Stimulated activated effector memory CD8-positive, alpha-beta T cell treated with anti-CD3 and anti-CD28 coated beads, Interleukin-12 subunit alpha, Interleukin-12 subunit beta, amount 100 ng/mL, for 72 hours (primary cell): ENCODE data around the gene PRR12.

Experiments
- ATAC-seq: fragments of 150-1000 bp; cut with Tn5 transposase; 2 replicates; pipeline ENCODE4 v1.10.0; 2021
- DNase-seq, 2 donors: peaks; one replicate each; pipeline ENCODE4 v3.0.0; 2021 to 2022; ENCODE audit warnings: low spot score in 2 of 2
- H3K27ac Mint-ChIP-seq: one replicate; pipeline ENCODE4 v1.8.0; 2022; ENCODE audit warnings: mild to moderate bottlenecking, mixed read lengths
- H3K36me3 Mint-ChIP-seq: one replicate; pipeline ENCODE4 v1.8.0; 2022; ENCODE audit warnings: mild to moderate bottlenecking, mixed read lengths
- H3K4me1 Mint-ChIP-seq: one replicate; pipeline ENCODE4 v1.8.0; 2022; ENCODE audit warnings: mixed read lengths
- H3K4me3 Mint-ChIP-seq: one replicate; pipeline ENCODE4 v1.8.0; 2022; ENCODE audit warnings: mild to moderate bottlenecking, mixed read lengths
- H3K9me3 Mint-ChIP-seq: one replicate; pipeline ENCODE4 v1.8.0; 2022; ENCODE audit warnings: mixed read lengths

The PRR12 gene

DNA sequence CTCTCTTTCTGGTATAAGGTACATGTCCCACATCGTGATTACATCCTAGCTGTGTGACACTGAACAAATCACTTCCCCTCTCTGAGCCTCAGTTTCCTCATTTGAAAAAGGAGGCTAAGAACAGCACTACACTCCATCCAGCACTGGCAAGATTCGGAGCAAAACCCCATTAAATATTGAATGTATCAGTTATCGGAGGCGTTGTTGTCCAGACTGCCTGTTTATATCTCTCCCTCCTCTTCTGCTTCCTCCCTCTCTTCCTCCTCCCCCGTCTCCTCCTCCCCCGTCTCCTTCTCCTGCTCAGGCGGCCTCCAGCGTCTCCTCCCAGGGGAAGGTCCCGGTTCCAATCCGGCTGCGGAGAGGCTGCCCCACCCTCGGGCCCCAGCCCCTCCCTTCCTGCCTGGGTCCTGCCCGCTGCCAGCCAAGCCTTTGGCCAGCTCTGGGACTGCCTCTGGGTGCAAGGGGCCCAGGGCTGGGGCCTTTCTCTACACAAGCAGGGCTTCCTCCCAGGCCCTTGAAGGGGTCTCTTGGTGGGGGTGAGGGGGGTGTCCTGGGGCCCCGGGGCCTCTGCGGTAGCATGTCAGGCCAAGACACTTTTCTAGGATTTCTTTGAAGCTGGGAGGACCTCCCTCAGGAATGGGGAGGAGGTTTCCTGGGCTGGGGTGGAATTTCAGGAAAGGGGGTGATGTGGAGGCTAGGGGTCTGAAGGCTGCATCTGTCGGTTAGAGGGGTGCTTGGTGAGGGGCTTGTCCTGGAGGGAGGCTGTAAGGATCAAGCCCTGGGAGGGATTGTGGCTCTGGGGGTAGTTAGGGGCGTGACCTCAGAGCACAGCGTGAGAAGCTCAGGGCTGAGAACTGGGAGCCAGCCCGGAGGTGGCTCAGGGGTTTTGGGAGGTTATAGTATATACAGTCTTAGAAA is 47.1 kb downstream of the PRR12 start:
- peaks cover 57% of the 10 kb centered on the region for H3K4me1 Mint-ChIP-seq
- ATAC-seq: no peak
- DNase-seq: no peak
- peak overlapping the region; percentile 99 for H3K4me3 Mint-ChIP-seq
- H3K9me3 Mint-ChIP-seq: no peaks in the 10 kb centered on the region
- peak overlapping the region; percentile 99 for H3K27ac Mint-ChIP-seq
- peaks cover 58% of the 10 kb centered on the region for H3K36me3 Mint-ChIP-seq

DNA sequence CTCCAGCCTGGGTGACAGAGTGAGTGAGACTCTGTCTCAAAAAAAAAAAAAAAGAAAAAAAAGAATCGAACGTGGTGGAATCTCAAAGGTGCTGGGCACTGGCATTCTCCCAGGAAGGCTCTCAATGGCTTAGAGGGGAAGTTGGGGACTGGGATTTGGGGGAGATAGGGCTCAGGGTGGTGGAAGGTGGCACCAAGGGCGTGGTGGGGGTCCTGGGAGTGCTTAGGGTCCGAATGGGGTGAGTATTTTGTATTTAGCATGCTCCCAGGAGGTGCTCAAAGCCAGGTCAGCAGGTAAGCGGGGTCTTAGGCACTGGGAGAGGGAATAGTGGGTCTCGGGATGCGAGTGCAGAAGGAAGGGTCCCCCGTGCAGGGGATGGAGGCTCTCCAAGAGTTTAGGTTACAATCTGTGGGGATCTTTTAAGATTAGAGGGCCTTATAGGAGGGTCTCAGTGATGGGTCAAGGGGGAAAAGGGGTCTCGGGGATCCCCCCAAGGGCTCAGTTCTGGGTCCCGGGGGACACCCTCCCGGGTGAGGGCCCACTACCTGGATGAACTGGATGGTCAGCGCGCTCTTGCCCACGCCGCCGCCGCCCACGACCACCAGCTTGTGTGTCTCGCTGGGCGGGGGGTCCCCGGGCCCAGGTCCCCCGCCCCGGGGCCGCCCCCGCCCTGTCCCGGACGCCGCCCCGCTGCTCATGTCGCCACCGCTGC is 48.6 kb downstream of the PRR12 start:
- H3K36me3 Mint-ChIP-seq: peaks cover 65% of the 10 kb centered on the region
- ATAC-seq (no peak), DNase-seq (peak in 1 of 2 donors; percentile 63)
- H3K9me3 Mint-ChIP-seq: no peaks in the 10 kb centered on the region
- peak overlapping the region; percentile 99 for H3K4me3 Mint-ChIP-seq
- peaks cover 70% of the 10 kb centered on the region for H3K4me1 Mint-ChIP-seq
- peak overlapping the region; percentile 99 for H3K27ac Mint-ChIP-seq

DNA sequence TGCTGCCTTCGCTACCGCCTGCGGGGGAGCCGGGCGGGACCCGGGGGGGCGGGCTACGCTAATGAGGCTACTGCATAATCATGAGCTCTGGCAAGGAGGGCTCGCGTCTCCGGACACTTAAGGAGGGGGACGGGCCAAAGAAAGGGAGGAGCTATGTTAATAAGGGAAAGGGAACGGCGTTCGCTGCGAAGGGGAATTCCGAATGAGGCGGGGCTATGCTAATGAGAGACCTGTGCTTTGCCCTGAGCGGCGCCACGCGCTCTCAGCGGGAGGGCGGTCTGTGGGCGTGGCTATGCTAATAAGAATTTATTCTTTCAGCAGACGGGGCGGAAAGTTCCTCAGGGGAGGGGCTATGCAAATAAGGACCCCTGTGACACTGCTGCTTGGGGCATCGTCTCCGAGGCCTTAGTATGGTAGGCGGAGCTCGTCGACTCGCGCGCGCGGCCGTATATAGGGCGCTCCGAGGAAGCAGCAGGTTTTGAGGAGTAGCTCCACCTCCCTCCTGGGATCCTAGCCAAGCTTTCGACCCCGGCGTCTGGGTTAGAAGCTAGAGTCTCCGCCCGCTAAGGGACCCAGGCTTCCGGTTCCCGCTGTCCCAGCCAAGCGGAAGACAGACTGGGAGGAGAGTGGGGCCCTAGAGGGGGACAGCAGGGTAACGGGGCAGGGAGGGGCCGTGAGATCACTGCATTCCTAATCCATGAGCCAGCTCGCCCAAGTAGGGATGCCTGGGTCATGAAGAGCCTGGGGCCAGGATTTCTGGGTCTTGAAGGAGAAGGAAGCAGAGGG is 49.3 kb downstream of the PRR12 start, which contains the start of gene RRAS:
RRAS (minus strand) TSS at position 31 of the 786 bp plus-strand sequence. CDS start 45 bp downstream, outside the sequence.
- Mint-ChIP-seq H3K36me3 (peaks cover 61% of the 10 kb centered on the region), H3K9me3 (no peaks in the 10 kb centered on the region), H3K4me3 (peak within 1 kb of the TSS; percentile 99), H3K4me1 (peaks cover 74% of the 10 kb centered on the region), H3K27ac (peak within 1 kb of the TSS; percentile 99)
- ATAC-seq: peak; percentile 79
- DNase-seq: peak; percentile 97 to 100

DNA sequence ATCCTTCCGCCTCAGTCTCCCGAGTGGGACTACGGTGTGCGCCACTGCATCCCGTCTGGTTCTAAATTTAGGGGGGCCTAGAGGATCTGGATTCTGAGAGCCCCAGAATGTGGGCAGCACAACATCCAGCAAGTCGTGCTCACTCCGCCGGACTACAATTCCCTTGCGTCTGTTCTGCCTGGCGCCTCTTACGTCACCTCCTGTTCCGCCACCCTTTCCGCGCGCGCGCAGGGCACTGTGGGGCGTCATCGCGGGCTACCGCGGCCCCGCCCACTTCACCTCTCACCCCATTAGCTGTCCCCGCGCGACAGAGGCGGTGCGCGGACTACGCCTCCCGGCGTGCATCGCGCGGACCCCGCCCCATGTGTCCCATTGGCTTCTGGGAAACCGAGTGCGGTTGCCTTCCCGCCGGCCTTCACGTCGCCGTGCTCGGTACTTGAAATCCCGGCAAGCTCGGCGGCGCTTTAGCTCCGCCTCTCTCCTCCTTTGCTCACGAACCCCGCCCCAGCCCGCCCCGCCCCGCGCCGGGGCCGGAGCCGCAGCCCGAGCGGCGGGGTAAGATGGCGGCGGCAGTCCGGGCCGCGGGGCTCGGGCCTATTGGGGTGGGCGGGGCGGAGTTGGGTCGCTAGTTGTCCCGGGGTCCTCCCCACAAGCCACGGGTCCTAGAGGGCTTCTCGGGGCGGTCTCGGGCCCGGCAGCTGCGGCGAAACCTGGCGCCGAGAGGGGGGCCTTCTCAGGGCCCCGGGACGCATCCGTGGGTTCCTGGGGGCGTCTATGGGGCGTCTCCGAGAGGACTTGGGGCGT is 50.9 kb downstream of the PRR12 start, which contains the start of gene SCAF1:
SCAF1 (plus strand) TSS at position 522 of the 804 bp plus-strand sequence. CDS start 2,818 bp downstream, outside the sequence.
- H3K4me3 Mint-ChIP-seq: peak within 1 kb of the TSS; percentile 99
- H3K4me1 Mint-ChIP-seq: peaks cover 78% of the 10 kb centered on the region
- H3K27ac Mint-ChIP-seq: peak within 1 kb of the TSS; percentile 99
- peaks cover 61% of the 10 kb centered on the region for H3K36me3 Mint-ChIP-seq
- peak; percentile 96 to 99 for DNase-seq
- H3K9me3 Mint-ChIP-seq: no peaks in the 10 kb centered on the region
- peak; percentile 74 for ATAC-seq

DNA sequence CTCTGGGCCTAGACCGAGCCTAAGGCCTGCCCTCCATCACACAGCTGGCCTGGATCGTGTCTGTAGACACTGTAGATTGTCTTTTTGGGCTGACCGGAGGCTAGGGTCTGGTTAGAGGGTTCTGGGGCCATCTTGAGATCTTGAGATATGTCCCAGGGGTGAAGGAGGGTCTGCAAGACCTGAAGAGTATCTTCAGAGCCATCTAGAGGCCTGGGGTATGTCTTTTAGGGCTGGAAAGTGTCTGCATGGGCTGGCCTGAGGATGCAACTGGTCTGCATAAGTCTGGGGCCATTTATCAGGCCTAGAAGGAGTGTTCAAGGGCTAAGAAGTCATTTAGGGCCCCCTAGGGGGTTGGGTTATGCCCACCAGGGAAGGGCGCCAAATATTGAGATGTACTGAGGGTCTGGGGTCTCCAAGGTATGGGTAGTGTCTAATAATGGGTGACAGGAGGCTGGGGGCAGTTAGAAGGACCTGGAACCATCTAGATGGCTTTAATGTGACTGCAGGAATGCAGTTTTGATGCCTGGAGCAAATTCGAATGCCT is 51.6 kb downstream of the PRR12 start:
- peak overlapping the region; percentile 99 for H3K27ac Mint-ChIP-seq
- ATAC-seq (no peak), DNase-seq (no peak)
- H3K36me3 Mint-ChIP-seq: peaks cover 63% of the 10 kb centered on the region
- no peaks in the 10 kb centered on the region for H3K9me3 Mint-ChIP-seq
- H3K4me1 Mint-ChIP-seq: peaks cover 77% of the 10 kb centered on the region
- H3K4me3 Mint-ChIP-seq: peak overlapping the region; percentile 99

DNA sequence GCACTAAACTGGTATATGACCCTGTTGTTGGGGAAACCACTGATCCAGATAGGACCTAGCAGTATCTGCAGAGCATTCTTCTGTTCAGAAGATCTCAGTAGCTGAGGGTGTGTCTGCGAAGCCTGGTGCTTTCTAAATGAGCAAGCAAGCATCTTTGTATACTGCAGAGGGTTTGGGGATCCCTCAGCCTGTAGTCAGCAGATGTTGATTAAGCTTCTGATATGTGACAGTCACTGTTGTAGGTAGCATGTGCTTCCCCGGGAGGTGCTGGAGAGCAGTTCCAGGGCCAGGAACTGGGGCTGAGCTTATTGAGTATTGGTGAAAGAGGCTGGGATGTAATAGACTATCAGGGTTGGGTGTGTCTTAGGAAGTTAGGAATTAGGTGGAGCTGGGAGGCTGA is 52.5 kb downstream of the PRR12 start:
- no peak for DNase-seq
- H3K9me3 Mint-ChIP-seq: no peaks in the 10 kb centered on the region
- ATAC-seq: no peak
- peak overlapping the region; percentile 99 for H3K27ac Mint-ChIP-seq
- peaks cover 70% of the 10 kb centered on the region for H3K36me3 Mint-ChIP-seq
- peak overlapping the region; percentile 99 for H3K4me3 Mint-ChIP-seq
- H3K4me1 Mint-ChIP-seq: peaks cover 68% of the 10 kb centered on the region

DNA sequence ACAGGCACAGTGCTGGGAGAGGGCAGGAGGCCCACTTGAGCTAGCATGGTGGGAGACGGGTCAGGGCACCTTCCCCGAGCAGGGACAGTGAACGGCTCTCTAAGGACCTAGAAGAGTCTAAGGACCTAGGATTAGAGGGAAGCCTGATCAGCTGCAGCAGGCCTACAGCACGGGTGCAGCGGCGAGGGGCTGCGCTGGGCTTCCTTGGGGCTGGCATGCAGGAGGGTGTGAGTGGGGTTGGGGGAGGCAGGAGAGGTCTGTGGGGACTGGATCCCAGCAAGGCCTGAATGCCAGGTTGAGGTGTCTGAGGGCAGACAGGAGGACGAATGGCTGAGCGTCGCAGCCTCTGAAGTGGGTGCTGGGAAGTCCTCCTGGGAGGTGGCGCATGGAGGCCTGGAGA is 54.6 kb downstream of the PRR12 start:
- no peak for DNase-seq
- peaks cover 55% of the 10 kb centered on the region for H3K4me1 Mint-ChIP-seq
- H3K36me3 Mint-ChIP-seq: peaks cover 72% of the 10 kb centered on the region
- no peak for ATAC-seq
- no peak overlapping the region for H3K4me3 Mint-ChIP-seq
- H3K9me3 Mint-ChIP-seq: no peaks in the 10 kb centered on the region
- peak overlapping the region; percentile 99 for H3K27ac Mint-ChIP-seq

DNA sequence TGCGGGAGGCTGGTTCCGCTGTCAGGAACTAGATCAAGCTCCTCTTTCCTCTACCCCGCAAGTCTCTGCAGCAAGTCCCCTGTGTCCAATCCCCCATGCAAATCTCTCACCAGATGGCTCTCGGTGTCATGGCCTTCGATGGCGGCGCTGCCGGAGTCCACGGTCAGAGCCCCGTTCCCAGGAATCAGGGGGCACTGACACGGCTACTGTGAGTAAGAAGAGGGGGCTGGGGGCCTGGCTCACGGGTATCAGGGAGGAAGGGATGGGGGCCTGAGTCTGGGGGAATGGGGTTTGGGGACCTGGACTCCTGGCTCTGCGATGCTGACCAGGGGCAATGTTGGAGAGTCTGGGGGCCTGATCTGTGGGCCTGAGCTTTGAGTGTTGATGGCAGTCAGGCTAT is 55.0 kb downstream of the PRR12 start:
- no peak for DNase-seq
- H3K4me1 Mint-ChIP-seq: peaks cover 51% of the 10 kb centered on the region
- H3K9me3 Mint-ChIP-seq: no peaks in the 10 kb centered on the region
- H3K4me3 Mint-ChIP-seq: no peak overlapping the region
- no peak for ATAC-seq
- H3K36me3 Mint-ChIP-seq: peaks cover 69% of the 10 kb centered on the region
- H3K27ac Mint-ChIP-seq: peak overlapping the region; percentile 26

DNA sequence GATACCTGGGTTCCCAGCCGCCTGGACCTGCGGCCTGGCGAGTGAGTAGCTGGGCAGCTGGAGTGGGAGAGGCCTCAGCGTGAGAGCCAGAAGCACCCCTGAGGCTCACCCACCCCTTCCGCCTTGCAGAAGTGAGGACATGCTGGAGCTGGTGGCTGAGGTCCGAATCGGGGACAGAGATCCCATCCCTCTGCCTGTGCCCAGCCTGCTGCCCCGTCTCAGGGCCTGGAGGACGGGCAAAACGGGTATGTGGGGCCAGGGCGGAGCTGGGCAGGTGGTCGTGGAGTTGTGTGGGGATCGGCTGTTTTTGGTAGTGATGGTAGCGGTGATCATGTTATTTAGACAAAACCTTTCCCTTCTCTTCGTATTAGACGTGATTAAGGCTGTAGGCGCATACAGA is 55.6 kb downstream of the PRR12 start:
- Mint-ChIP-seq H3K4me3 (no peak overlapping the region), H3K27ac (peak overlapping the region; percentile 26), H3K36me3 (peaks cover 67% of the 10 kb centered on the region), H3K9me3 (no peaks in the 10 kb centered on the region), H3K4me1 (peaks cover 47% of the 10 kb centered on the region)
- DNase-seq (no peak), ATAC-seq (no peak)

DNA sequence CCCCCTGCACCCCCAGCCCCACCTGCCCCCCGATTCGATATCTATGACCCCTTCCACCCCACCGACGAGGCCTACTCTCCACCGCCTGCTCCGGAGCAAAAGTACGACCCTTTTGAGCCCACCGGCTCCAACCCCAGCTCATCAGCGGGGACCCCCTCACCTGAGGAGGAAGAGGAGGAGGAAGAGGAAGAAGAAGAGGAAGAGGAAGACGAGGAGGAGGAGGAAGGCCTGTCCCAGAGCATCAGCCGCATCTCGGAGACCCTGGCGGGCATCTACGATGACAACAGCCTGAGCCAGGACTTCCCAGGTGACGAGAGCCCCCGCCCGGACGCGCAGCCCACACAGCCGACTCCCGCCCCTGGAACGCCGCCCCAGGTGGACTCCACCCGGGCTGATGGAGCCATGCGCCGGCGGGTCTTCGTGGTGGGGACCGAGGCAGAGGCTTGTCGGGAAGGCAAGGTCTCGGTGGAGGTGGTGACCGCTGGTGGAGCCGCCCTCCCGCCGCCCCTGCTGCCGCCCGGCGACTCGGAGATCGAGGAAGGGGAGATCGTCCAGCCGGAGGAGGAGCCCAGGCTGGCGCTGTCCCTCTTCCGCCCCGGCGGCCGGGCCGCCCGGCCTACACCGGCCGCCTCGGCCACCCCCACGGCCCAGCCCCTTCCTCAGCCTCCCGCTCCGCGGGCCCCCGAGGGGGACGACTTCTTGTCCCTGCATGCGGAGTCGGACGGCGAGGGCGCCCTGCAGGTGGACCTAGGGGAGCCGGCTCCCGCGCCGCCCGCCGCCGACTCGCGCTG is 60.2 kb downstream of the PRR12 start:
- Mint-ChIP-seq H3K27ac (no peak overlapping the region), H3K36me3 (peaks cover 75% of the 10 kb centered on the region), H3K9me3 (no peaks in the 10 kb centered on the region), H3K4me3 (no peak overlapping the region), H3K4me1 (peaks cover 6% of the 10 kb centered on the region)
- ATAC-seq: no peak
- no peak for DNase-seq

DNA sequence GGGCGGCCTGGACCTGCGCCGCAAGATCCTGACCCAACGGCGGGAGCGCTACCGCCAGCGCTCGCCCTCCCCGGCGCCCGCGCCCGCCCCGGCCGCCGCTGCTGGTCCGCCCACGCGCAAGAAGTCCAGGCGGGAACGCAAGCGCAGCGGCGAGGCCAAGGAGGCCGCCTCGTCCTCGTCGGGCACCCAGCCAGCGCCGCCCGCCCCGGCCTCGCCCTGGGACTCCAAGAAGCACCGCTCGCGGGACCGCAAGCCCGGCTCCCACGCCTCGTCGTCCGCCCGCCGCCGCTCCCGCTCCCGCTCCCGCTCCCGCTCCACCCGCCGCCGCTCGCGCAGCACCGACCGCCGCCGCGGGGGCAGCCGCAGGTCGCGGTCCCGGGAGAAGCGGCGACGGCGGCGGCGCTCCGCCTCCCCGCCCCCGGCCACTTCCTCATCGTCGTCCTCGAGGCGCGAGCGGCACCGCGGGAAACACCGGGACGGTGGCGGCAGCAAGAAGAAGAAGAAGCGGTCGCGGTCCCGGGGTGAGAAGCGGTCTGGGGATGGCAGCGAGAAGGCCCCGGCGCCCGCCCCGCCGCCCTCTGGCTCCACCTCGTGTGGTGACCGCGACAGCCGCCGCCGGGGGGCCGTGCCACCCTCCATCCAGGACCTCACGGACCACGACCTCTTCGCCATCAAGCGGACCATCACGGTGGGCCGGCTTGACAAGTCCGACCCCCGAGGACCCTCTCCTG is 61.0 kb downstream of the PRR12 start:
- peaks cover 75% of the 10 kb centered on the region for H3K36me3 Mint-ChIP-seq
- DNase-seq: no peak
- H3K4me1 Mint-ChIP-seq: no peaks in the 10 kb centered on the region
- no peak for ATAC-seq
- H3K9me3 Mint-ChIP-seq: no peaks in the 10 kb centered on the region
- no peak overlapping the region for H3K4me3 Mint-ChIP-seq
- H3K27ac Mint-ChIP-seq: no peak overlapping the region

DNA sequence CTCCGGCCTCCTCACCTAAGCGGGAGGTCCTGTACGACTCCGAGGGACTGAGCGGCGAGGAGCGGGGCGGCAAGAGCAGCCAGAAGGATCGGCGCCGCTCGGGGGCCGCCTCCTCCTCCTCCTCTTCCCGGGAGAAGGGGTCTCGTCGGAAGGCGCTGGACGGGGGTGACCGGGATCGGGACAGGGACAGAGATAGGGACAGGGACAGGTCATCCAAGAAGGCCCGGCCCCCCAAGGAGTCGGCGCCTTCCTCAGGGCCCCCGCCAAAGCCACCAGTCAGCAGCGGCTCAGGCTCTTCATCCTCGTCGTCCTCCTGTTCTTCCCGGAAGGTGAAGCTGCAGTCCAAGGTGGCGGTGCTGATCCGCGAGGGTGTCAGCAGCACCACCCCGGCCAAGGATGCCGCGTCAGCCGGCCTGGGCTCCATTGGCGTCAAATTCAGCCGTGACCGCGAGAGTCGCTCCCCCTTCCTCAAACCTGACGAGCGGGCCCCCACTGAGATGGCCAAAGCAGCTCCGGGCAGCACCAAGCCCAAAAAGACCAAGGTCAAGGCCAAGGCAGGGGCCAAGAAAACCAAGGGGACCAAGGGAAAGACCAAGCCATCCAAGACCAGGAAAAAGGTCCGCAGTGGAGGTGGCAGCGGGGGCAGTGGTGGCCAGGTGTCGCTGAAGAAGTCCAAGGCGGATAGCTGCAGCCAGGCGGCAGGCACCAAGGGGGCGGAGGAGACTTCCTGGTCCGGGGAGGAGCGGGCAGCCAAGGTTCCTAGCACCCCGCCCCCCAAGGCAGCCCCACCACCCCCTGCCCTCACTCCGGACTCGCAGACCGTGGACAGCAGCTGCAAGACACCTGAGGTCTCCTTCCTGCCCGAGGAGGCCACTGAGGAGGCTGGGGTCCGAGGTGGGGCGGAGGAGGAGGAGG is 61.8 kb downstream of the PRR12 start:
- DNase-seq (no peak), ATAC-seq (no peak)
- no peak overlapping the region for H3K4me3 Mint-ChIP-seq
- H3K9me3 Mint-ChIP-seq: no peaks in the 10 kb centered on the region
- peaks cover 72% of the 10 kb centered on the region for H3K36me3 Mint-ChIP-seq
- H3K4me1 Mint-ChIP-seq: no peaks in the 10 kb centered on the region
- no peak overlapping the region for H3K27ac Mint-ChIP-seq
